GM23248 (cell line): ENCODE results near the gene MYO1E.

ENCODE experiments used
- EZH2 ChIP-seq: fragments of 200-600 bp; sonication (generic); IDR thresholded peaks from 2 replicates; pipeline ENCODE4 v1.6.1; 2018; ENCODE audit warnings: antibody characterized with exemption, mild to moderate bottlenecking; ENCODE audit not compliant: insufficient read depth, poor library complexity, severe bottlenecking
- EZH2phosphoT487 ChIP-seq: fragments of 200-600 bp; sonication (generic); IDR thresholded peaks from 2 replicates; pipeline ENCODE4 v1.6.1; 2018; ENCODE audit warnings: antibody characterized with exemption, moderate library complexity, mild to moderate bottlenecking, low read depth; ENCODE audit not compliant: insufficient read depth

DNA sequence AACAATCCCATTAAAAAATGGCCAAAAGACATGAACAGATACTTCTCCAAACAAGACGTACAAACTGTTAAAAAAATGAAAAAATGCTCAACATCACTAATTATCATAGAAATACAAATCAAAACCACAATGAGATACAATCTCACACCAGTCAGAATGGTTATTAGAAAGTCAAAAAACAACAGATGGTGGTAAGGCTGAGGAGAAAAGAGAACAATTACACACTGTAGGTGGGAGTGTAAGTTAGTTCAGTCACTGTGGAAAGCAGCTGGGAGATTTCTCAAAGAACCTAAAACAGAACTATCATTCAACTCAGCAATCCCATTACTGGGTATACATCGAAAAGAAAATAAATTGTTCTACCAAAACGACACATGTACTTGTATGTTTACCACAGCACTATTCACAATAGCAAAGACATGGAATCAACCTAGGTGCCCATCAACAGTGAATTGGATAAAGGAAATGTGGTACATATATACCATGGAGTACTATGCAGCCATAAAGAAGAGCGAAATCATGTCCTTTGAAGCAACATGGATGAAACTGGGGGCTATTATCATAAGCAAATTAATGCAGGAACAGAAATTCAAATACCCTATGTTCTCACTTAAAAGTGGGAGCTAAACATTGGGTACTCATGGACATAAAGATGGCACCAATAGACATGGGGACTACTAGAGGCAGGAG, 51.5 kb downstream of the MYO1E start:
- no peak for TF ChIP-seq EZH2phosphoT487
- no peak for TF ChIP-seq EZH2
